GM19455 (cell line): ENCODE measurements around the gene PTPN6.

Source experiments
- ATAC-seq: cut with Tn5 transposase; IDR thresholded peaks from one replicate; pipeline ENCODE4 v1.9.1; 2021; ENCODE audit not compliant: unreplicated experiment

The PTPN6 gene

GRCh38 chr12:7001921-7002591 lies 50.9 kb downstream of the PTPN6 start:
- no peak for ATAC-seq

GRCh38 chr12:7004287-7004803 lies 53.2 kb downstream of the PTPN6 start:
- no peak for ATAC-seq

GRCh38 chr12:7004840-7005239 lies 53.7 kb downstream of the PTPN6 start:
- ATAC-seq = no peak

- ATAC-seq = no peak
Measured at GRCh38 chr12:7005311-7005710, 54.2 kb downstream of the PTPN6 start.

GRCh38 chr12:7006639-7007038 lies 55.5 kb downstream of the PTPN6 start:
- no peak for ATAC-seq

GRCh38 chr12:7008864-7009263 lies 57.7 kb downstream of the PTPN6 start:
- no peak for ATAC-seq

GRCh38 chr12:7009512-7009911 lies 58.4 kb downstream of the PTPN6 start:
- no peak for ATAC-seq
